AG04449 (cell line): Measurements from ENCODE around the gene CRIM1.

ENCODE experiments used
- CTCF ChIA-PET: fragments of 350-600 bp; formaldehyde crosslinking; extraction: SDS; loops from one replicate; lab custom pipeline; 2021; ENCODE audit warnings: antibody characterized with exemption; lab: Yijun Ruan, JAX
- POLR2A ChIA-PET: fragments of 400-600, 350-600 bp; formaldehyde crosslinking; extraction: SDS; loops from one replicate; lab custom pipeline; 2020; ENCODE audit warnings: antibody characterized with exemption, inconsistent platforms; lab: Yijun Ruan, JAX
- DNase-seq: peaks from one replicate; pipeline ENCODE4 v3.0.0-alpha.2; 2010; ENCODE audit warnings: low read depth, low spot score
- H3K4me3 ChIP-seq: 2 replicates; pipeline ENCODE4 v1.5.1; 2011; ENCODE audit warnings: low read depth, mild to moderate bottlenecking, control low read depth, low read length
- CTCF ChIP-seq: IDR thresholded peaks from one replicate; pipeline ENCODE4 v1.5.1; 2011; ENCODE audit warnings: mild to moderate bottlenecking, moderate library complexity, low read length, control low read depth, inconsistent platforms; ENCODE audit not compliant: insufficient read depth; ENCODE audit errors: missing control alignments

CRIM1 gene

GRCh38 chr2:36566887-36567286 lies 211.3 kb downstream of the CRIM1 start:
- ChIA-PET POLR2A (no interaction called here), CTCF (interaction anchor here (0.7 to 4.5 kb wide), 2 partner anchors 98 to 211 kb away, joined by 3 to 18 read pairs; partner anchors contain the start of gene CRIM1)
- no peak for DNase-seq
- TF ChIP-seq CTCF = no peak
- H3K4me3 ChIP-seq = no peak overlapping the region

GRCh38 chr2:36567711-36568408 lies 212.3 kb downstream of the CRIM1 start:
- CTCF ChIA-PET = interaction anchor here (1.0 to 4.5 kb wide), 3 partner anchors 22 to 97 kb away, joined by 3 to 18 read pairs (median 4); no protein-coding TSS in a partner anchor

GRCh38 chr2:36568516-36569246 lies 213.1 kb downstream of the CRIM1 start:
- ChIA-PET POLR2A (interaction anchor here (1.0 kb wide), 2 partner anchors 10 to 29 kb away, joined by 3 read pairs; partner anchors contain the start of gene FEZ2), CTCF (interaction anchor here (1.2 to 4.5 kb wide), 5 partner anchors 93 to 216 kb away, joined by 3 to 18 read pairs (median 4); no protein-coding TSS in a partner anchor)
- DNase-seq = no peak
- TF ChIP-seq CTCF = no peak
- no peak overlapping the region for H3K4me3 ChIP-seq

More at GRCh38 chr2:36567711-36568408, 212.3 kb downstream of the CRIM1 start:
- H3K4me3 ChIP-seq = no peak overlapping the region
- POLR2A ChIA-PET = no interaction called here
- no peak for DNase-seq
- no peak for TF ChIP-seq CTCF

GRCh38 chr2:36569267-36569856 lies 213.8 kb downstream of the CRIM1 start:
- H3K4me3 ChIP-seq = no peak overlapping the region
- POLR2A ChIA-PET = interaction anchor here (0.6 to 1.0 kb wide), 3 partner anchors 9 to 30 kb away, joined by 3 read pairs; partner anchors contain the start of gene FEZ2
- CTCF ChIA-PET = interaction anchor here (0.6 to 4.5 kb wide), 7 partner anchors 14 to 216 kb away, joined by 3 to 18 read pairs (median 3); no protein-coding TSS in a partner anchor
- DNase-seq = no peak
- TF ChIP-seq CTCF = no peak

GRCh38 chr2:36570416-36570815 lies 214.8 kb downstream of the CRIM1 start:
- no peak overlapping the region for H3K4me3 ChIP-seq
- TF ChIP-seq CTCF = no peak
- DNase-seq = no peak
- ChIA-PET POLR2A (no interaction called here), CTCF (interaction anchor here (1.0 to 4.5 kb wide), 4 partner anchors 15 to 209 kb away, joined by 3 to 18 read pairs (median 4); no protein-coding TSS in a partner anchor)
